ENCODE results near the gene PAFAH2.
"Not testable (repeated sequence)": the region's sequence is repeated elsewhere in the genome, so short reads cannot be mapped to it uniquely, and the experiment has no call there.

The PAFAH2 gene

DNA sequence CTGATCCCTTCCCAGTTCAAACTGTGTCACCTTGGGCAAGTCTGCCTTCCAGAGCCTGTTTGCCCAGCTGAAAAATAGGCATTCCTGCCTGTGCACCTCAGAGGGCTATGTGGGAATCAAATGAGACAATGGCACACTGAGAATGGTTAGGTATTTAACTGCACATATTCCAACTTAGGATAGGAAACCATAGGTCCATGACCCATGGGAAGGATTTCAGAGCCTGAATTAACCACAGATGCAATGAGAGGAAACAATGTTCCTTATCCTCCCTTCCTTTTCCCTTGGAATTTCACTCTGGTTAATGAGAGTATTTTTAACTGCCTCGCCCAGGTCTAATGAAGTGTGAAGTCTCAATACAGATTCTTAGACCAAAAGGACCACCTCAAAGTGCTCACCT lies 12.7 kb downstream of the PAFAH2 start:
- no peak for DNase-seq (ENCODE audit: low spot score)

GRCh38 chr1:25979210-25979609 lies 18.7 kb downstream of the PAFAH2 start:
- DNase-seq (ENCODE audit: low spot score) = no peak

GRCh38 chr1:25978403-25978802 lies 19.5 kb downstream of the PAFAH2 start:
- DNase-seq (ENCODE audit: low spot score) = no peak

- no peak for DNase-seq (ENCODE audit: low spot score)
Observed at GRCh38 chr1:25977801-25978200, 20.1 kb downstream of the PAFAH2 start.

- DNase-seq (ENCODE audit: low spot score) = no peak
Observed at GRCh38 chr1:25973610-25974321, 24.1 kb downstream of the PAFAH2 start.

DNA sequence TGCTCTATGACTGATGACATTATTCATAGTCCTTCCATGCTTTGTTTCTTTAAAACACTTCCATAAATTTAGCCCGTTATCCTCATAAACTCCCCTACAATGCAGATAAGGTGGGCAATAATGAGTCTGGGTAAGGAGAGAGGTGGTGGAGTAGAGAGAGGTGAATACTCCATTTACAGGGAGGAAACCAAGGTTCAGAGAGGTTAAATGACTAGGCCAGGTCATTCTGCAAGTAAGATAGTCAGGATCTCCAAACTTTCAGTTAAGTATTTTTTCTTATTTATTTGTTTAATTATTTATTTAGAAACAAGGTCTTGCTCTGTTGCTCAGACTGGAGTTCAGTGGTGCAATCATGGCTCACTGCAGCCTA lies 26.1 kb downstream of the PAFAH2 start:
- DNase-seq (ENCODE audit: low spot score) = no peak

GRCh38 chr1:25971066-25971810 lies 26.6 kb downstream of the PAFAH2 start:
- DNase-seq (ENCODE audit: low spot score) = no peak

DNA sequence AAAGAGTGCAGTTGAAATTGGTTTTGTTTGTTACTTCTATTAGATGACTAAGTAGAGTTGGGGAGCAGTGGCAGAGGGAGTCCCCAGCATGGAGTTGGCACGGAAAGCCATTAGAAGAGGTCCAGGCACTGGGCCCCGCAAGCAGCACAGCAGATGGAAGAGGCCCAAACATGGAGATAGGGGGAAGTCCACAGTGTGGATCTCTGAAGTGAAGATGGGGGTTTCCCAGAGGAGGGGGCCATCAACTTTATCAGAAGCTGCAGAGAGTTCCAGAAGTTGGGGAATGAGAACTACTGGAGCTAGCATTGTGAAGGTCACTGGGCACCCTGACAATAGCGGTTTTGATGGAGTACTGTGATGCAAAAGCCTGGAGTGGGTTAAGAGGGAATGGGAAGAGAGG lies 30.6 kb downstream of the PAFAH2 start:
- DNase-seq (ENCODE audit: low spot score) = no peak

DNA sequence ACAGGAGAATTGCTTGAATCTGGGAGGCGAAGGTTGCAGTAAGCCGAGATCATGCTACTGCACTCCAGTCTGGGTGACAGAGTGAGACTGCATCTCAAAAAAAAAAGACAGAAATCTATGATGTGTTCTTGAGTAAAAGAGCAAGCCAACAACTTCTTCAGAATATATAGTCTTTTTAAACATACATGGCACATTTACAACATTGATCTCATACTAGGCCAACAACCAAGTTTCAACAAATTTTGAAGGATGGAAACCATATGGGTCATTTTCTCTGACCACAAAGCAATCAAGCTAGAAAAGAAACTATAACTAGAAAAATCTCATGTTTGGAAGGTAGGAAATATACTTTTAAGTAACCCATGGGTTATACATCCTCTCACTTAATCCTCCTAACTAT lies 38.3 kb downstream of the PAFAH2 start:
- DNase-seq (ENCODE audit: low spot score) = no peak

DNA sequence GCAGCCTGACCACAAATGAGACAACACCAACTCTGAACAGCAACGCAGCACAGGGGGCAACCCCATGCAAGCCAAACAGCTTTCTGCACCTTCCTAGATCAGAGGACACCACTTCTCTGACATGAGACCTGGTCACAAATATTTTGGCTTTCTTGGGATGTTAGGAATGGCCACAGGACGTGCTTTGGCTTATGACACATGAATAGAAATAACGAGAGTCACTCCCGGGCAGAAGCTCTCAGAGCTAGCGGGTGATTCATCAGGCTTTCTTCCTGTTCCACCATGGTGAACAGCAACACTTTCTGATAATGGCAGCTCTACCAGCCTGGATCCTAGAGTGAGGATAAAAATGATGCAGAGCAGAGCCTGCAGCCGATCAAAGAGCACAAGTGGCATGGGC lies 39.4 kb downstream of the PAFAH2 start:
- no peak for DNase-seq (ENCODE audit: low spot score)

DNA sequence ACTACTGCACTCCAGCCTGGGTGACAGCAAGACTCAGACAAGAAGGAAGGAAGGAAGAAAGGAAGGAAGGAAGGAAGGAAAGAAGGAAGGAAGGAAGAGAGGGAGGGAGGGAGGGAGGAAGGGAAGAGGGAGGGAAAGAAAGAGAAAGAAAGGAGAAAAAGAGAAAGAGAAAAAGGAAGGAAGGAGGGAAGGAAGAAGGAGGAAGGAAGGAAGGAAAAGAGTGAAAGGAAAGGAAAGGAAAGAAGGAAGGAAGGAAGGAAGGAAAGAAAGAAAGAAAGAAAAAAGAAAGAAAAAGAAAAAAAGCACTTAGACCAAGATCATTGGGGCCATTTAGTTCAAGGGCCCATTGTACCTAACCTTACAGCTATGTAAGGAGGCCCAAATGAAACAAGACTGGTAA lies 42.3 kb downstream of the PAFAH2 start:
- DNase-seq (ENCODE audit: low spot score) = no peak

DNA sequence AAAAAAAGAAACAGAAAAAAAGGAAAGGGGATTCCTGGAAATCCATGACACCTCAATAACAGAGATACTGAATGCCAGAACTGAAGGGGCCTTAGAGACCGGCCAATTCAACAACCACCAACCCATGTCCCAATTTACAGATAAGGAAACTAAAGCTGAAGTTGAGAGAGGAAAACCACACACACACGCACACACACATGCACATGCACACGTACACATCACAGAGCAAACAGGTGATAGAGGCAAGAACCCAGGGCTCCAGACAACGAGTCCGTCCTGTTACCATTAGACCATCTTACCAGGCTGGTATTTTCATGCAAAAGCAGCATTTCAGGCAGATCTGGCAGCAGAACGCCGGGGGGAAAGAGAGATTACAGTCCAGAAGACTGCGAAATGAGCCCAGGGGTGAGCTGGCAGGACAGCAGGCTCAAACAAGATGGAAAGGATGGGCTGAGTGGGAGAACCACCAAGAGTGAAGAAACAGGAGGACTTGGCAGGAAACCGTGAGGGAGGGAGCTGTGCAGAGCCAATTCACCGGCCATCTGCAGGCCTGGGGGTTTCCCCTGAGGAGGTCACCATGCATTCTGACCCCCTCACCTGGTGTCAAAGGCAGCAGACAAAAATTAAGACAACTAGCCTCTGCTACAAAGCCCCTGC lies 43.5 kb downstream of the PAFAH2 start:
- no peak for DNase-seq (ENCODE audit: low spot score)

DNA sequence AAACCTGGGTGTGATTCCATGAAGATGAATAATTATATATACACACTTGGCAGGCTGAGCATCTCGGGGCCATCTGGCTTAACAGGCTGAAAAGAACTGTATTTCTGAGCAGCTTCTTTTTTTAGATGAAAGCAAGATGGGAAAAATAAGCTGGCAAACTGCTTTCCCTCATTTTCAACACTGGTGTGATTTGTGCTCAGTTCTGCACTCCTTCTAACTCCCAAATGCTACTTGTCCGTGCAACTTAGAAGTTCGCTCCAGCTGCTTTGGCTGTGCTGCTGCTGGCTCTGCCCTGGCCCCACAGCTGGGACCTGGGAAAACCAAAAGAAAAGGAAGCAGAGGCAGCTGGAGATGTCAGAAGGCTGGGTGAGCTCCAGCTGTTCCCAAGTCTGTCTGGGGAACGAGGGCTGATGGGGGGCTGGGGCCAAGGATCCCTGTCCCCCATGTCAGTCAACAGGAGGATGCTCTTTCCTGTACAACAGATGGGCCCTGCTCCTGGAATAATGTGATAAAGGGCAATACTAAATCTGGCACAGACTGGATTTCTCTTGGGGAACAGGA lies 44.9 kb downstream of the PAFAH2 start:
- no peak for DNase-seq (ENCODE audit: low spot score)

DNA sequence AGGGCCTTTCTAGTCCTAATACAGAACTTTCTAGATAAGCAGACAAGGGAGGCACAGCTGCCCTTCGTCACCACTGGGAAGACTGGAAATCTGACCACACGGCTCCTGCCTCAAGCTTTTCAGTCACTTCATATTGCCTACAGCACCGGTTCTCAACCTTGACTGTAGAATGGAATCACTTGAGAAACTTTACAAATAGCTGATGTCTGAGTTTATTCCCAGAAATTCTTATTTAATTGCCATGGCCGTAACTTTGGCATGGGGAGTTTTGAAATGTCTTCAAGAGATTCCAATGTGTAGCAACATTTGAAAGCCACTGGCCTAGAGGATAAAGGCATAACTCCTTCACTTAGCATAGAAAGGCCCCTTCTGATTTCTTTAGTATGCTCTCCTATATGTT lies 49.2 kb downstream of the PAFAH2 start:
- no peak for DNase-seq (ENCODE audit: low spot score)

GRCh38 chr1:25947027-25947426 lies 50.8 kb downstream of the PAFAH2 start:
- DNase-seq (ENCODE audit: low spot score) = no peak

GRCh38 chr1:25945761-25946160 lies 52.1 kb downstream of the PAFAH2 start:
- no peak for DNase-seq (ENCODE audit: low spot score)

DNA sequence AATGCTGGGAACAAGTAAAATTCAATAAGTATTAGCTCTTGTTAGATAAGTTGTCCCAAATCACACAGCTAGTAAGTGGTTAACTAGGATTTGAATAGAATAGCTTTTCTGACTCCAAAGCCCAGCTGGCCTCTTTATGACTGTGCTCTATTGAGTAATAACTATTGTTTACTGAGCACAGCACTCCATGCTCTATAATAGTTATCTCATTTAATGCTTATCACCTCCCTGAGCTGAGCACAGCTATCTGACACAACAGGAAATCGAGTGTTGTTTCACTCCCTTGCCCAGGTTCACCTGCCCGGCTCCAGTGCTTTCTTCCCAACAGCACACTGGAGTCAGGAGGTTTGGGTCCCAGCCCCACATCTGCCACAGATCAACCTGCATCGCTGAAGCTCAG lies 52.9 kb downstream of the PAFAH2 start:
- no peak for DNase-seq (ENCODE audit: low spot score)

GRCh38 chr1:25943511-25943910 lies 54.4 kb downstream of the PAFAH2 start:
- not testable (repeated sequence) for DNase-seq (ENCODE audit: low spot score)

GRCh38 chr1:25936947-25937346 lies 60.9 kb downstream of the PAFAH2 start:
- DNase-seq (ENCODE audit: low spot score) = no peak

DNA sequence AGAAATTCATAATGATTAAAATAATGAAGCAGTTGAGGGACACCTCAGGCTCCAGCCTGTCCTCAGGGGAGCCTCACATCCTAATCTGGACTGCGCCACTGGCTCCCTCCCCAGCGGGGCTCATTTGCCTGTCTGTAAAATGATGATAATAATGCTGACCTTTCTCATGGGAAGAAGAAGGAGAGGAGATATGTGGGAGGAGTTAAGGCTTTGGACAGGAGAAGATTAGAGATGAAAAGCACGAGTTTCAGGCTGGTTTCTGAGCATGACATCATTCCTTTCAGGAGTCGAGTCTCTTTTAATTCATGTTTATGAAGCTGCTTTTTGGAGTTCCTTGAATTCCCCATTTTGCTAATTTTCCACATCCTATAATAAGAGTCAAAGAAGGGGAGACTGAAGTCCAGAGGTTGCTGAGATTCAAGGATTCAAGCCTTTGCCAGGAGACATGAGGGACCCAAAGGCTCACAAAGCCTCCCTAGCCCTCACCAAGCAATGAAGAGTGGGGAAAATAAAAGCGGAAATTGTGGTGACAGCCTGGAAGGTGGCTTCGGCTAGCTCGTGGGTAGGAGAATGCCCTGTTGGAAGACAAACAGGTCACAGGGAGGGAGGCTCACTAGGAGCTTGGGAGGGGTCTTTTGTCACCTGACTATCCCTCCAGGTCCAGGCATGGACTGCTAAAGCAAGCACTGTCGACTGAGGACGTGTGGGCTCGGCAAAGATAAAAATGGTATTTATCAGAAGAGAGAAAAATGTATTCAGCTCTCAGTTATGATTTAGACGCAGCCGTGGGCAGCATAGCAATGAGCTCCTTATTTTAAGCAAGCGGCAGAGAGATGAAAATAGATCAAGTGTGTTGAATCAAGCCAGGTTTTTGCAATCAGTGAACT lies 64.1 kb downstream of the PAFAH2 start:
- no peak for DNase-seq (ENCODE audit: low spot score)

DNA sequence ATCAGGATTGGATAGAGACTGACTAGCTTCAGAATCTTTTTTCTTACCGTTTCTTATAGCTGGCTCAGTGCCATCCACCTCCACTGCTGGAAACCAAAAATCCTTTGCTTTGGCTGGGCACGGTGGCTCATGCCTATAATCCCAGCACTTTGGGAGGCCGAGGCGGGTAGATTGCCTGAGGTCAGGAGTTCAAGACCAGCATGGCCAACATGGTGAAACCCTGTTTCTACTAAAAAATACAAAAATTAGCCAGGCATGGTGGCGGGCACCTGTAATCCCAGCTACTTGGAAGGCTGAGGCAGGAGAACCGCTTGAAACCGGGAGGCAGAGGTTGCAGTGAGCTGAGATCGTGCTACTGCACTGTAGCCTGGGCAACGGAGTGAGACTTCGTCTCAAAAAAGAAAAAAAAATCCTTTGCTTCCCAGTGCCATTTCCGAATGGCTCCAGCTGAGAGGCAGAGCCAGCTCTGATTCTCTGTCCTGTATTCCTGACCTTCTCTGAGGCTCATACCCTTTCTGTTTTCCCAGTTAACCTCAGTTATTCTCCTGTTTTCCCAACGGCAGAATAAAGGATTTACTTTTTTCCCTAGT lies 65.0 kb downstream of the PAFAH2 start:
- not testable (repeated sequence) for DNase-seq (ENCODE audit: low spot score)

DNA sequence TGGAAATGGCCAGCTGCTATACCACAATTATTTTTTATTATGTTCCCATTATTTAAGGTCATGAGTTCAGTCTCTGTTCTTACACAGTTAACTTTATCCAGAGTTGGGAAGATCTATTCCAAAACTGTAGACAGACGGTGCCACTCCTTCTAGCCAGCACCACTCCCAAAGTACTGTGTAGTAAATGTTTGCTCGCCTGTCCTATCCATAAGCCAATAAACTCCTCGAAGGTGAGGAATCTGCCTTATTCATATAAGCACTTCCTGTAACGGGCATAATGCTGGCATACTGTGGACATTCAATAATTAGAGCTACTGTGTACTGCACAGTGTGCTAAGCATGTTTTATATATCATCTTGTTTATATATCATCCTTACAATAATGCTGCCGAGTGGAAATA lies 65.5 kb downstream of the PAFAH2 start:
- DNase-seq (ENCODE audit: low spot score) = no peak

Measured in hematopoietic multipotent progenitor cell treated with erythropoietin and hydrocortisone succinate and interleukin-3 and kit ligand, for 17 days (in vitro differentiated cells).